OCI-LY1 (cell line): ENCODE results near the gene ULK4.

Experiments used
- EZH2 ChIP-seq: fragments of 200-600 bp; sonication (generic), shearing (Covaris generic); IDR thresholded peaks from 2 replicates; pipeline ENCODE4 v1.8.0; 2017; ENCODE audit warnings: borderline replicate concordance, mixed run types, mild to moderate bottlenecking, antibody characterized with exemption, low read length, moderate library complexity, mixed read lengths
- TF ChIP-seq, protein P1 (sequence below): fragments of 200-600 bp; sonication (generic), shearing (Covaris generic); IDR thresholded peaks from 2 replicates; pipeline ENCODE4 v1.5.1; 2017; ENCODE audit warnings: mild to moderate bottlenecking, antibody characterized with exemption, low read length, moderate library complexity, mixed read lengths

GRCh38 chr3:41441568-41441967 lies 520.3 kb downstream of the ULK4 start:
- TF ChIP-seq, protein P1, sequence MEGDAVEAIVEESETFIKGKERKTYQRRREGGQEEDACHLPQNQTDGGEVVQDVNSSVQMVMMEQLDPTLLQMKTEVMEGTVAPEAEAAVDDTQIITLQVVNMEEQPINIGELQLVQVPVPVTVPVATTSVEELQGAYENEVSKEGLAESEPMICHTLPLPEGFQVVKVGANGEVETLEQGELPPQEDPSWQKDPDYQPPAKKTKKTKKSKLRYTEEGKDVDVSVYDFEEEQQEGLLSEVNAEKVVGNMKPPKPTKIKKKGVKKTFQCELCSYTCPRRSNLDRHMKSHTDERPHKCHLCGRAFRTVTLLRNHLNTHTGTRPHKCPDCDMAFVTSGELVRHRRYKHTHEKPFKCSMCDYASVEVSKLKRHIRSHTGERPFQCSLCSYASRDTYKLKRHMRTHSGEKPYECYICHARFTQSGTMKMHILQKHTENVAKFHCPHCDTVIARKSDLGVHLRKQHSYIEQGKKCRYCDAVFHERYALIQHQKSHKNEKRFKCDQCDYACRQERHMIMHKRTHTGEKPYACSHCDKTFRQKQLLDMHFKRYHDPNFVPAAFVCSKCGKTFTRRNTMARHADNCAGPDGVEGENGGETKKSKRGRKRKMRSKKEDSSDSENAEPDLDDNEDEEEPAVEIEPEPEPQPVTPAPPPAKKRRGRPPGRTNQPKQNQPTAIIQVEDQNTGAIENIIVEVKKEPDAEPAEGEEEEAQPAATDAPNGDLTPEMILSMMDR, result no peak
- no peak for TF ChIP-seq EZH2
